PFSK-1 (cell line): ENCODE data around the gene PRDM16.

ENCODE experiments used
- POLR2AphosphoS5 ChIP-seq: IDR thresholded peaks from 2 replicates; pipeline ENCODE4 v1.6.1; 2012; ENCODE audit warnings: low read depth, mild to moderate bottlenecking, control low read depth, low read length, moderate library complexity
- REST ChIP-seq, 2 experiments: IDR thresholded peaks; 2 replicates each; pipeline versions ENCODE4 v1.6.1 to v1.8.0; 2011 to 2012; ENCODE audit warnings: low read depth in 2 of 2, low read length in 2 of 2, control low read depth in 1 of 2, inconsistent platforms in 1 of 2, mild to moderate bottlenecking in 1 of 2, moderate library complexity in 1 of 2; ENCODE audit not compliant: insufficient read depth in 1 of 2
- SIN3A ChIP-seq: IDR thresholded peaks from 2 replicates; pipeline ENCODE4 v1.6.1; 2012; ENCODE audit warnings: mild to moderate bottlenecking, low read length, moderate library complexity, borderline replicate concordance; ENCODE audit not compliant: insufficient read depth

GRCh38 chr1:3426956-3427535 is 358.0 kb downstream of the PRDM16 start:
- TF ChIP-seq POLR2AphosphoS5 (no peak), REST (IDR thresholded peaks at IDR 0.05; ENCODE audit: insufficient read depth in 1 of 2, low read depth in 2 of 2, low read length in 2 of 2) (no peak), SIN3A (no peak)
